ENCODE results near the gene INPP5J. TPM values are rescaled to one million over a fixed set of nuclear protein-coding genes. Genes with fewer than 3 reads are reported as not detected.

Gene INPP5J
- total RNA-seq, 1 donor from 2014 or later, result 0.16 TPM

GRCh38 chr22:31126128-31126868 lies 3.5 kb downstream of the INPP5J start:
- ChIA-PET POLR2A (no interaction called here), CTCF (no interaction called here)
- TF ChIP-seq CTCF (IDR thresholded peaks at IDR 0.05), result no peak
- Mint-ChIP-seq H3K27ac (no peak overlapping the region), H3K4me1 (peaks cover 4% of the 10 kb centered on the region), H3K36me3 (ENCODE audit: low read depth) (no peaks in the 10 kb centered on the region), H3K27me3 (peaks cover 9% of the 10 kb centered on the region), H3K4me3 (no peak overlapping the region), H3K9me3 (no peaks in the 10 kb centered on the region)
- DNase-seq (no peak), ATAC-seq (ENCODE audit: low read depth) (no peak)
- intact Hi-C loops (cut with micrococcal nuclease), result no loop called here

GRCh38 chr22:31126869-31127175 lies 4.1 kb downstream of the INPP5J start:
- Mint-ChIP-seq H3K27me3 (peaks cover 9% of the 10 kb centered on the region), H3K4me1 (peaks cover 4% of the 10 kb centered on the region), H3K9me3 (no peaks in the 10 kb centered on the region), H3K4me3 (no peak overlapping the region), H3K36me3 (ENCODE audit: low read depth) (no peaks in the 10 kb centered on the region), H3K27ac (no peak overlapping the region)
- ChIA-PET CTCF (no interaction called here), POLR2A (no interaction called here)
- ATAC-seq (ENCODE audit: low read depth), result no peak
- no peak for TF ChIP-seq CTCF (IDR thresholded peaks at IDR 0.05)
- DNase-seq, result no peak
- intact Hi-C loops (cut with micrococcal nuclease), result no loop called here

- no peak for TF ChIP-seq CTCF (IDR thresholded peaks at IDR 0.05)
- intact Hi-C loops (cut with micrococcal nuclease), result no loop called here
- ChIA-PET POLR2A (no interaction called here), CTCF (no interaction called here)
- DNase-seq (no peak), ATAC-seq (ENCODE audit: low read depth) (peak; percentile 25)
- Mint-ChIP-seq H3K4me1 (peaks cover 4% of the 10 kb centered on the region), H3K27me3 (peaks cover 9% of the 10 kb centered on the region), H3K36me3 (ENCODE audit: low read depth) (no peaks in the 10 kb centered on the region), H3K9me3 (no peaks in the 10 kb centered on the region), H3K4me3 (peak overlapping the region; percentile 9), H3K27ac (no peak overlapping the region)
These were observed 4.5 kb downstream of the INPP5J start for GRCh38 chr22:31127181-31127772.

- ChIA-PET CTCF (no interaction called here), POLR2A (no interaction called here)
- Mint-ChIP-seq H3K36me3 (ENCODE audit: low read depth) (no peaks in the 10 kb centered on the region), H3K4me1 (peaks cover 4% of the 10 kb centered on the region), H3K27me3 (peaks cover 9% of the 10 kb centered on the region), H3K27ac (peak overlapping the region; percentile 3), H3K9me3 (no peaks in the 10 kb centered on the region), H3K4me3 (no peak overlapping the region)
- intact Hi-C loops (cut with micrococcal nuclease), result no loop called here
- ATAC-seq (ENCODE audit: low read depth) (no peak), DNase-seq (no peak)
- no peak for TF ChIP-seq CTCF (IDR thresholded peaks at IDR 0.05)
These were observed 5.4 kb downstream of the INPP5J start for GRCh38 chr22:31128156-31128555.

- CTCF ChIA-PET, result no interaction called here
- no peak for ATAC-seq (ENCODE audit: low read depth)
- H3K27me3 Mint-ChIP-seq, result peaks cover 9% of the 10 kb centered on the region
- TF ChIP-seq CTCF (IDR thresholded peaks at IDR 0.05), result no peak
- intact Hi-C loops (cut with micrococcal nuclease), result no loop called here
- peaks cover 4% of the 10 kb centered on the region for H3K4me1 Mint-ChIP-seq
- H3K36me3 Mint-ChIP-seq (ENCODE audit: low read depth), result no peaks in the 10 kb centered on the region
- H3K4me3 Mint-ChIP-seq, result no peak overlapping the region
- DNase-seq, result no peak
- H3K9me3 Mint-ChIP-seq, result no peaks in the 10 kb centered on the region
- POLR2A ChIA-PET, result interaction anchor here (0.6 kb wide), 1 partner anchor 61 kb away, joined by 3 read pairs; no protein-coding TSS in a partner anchor
- H3K27ac Mint-ChIP-seq, result no peak overlapping the region
These were observed 8.1 kb downstream of the INPP5J start for GRCh38 chr22:31130873-31131272.

All from activated B cell treated with CpG ODN at 0.5 μM for 24 hours (primary cell).